Endometrium (tissue), 2 donors: Measurements from ENCODE around the gene SUSD5.

Experiments used
- FAIRE-seq: peaks from 2 replicates; lab custom pipeline; 2012; peaks lifted over from hg19 to GRCh38; lab: Jason Lieb, UNC
- donor health status: control.
- donor health status: control.

Gene SUSD5

GRCh38 chr3:33218446-33219174 is at the start of gene SUSD5:
SUSD5 (minus strand) TSS chr3:33218810; CDS start chr3:33218797, 13 bp downstream.
- FAIRE-seq = no peak

GRCh38 chr3:33260104-33260503 is 41.5 kb upstream of the SUSD5 start:
- FAIRE-seq = no peak

GRCh38 chr3:33256249-33256648 is 37.6 kb upstream of the SUSD5 start:
- no peak for FAIRE-seq

GRCh38 chr3:33250712-33251111 is 32.1 kb upstream of the SUSD5 start:
- no peak for FAIRE-seq

- FAIRE-seq = no peak
Measured at GRCh38 chr3:33246786-33247185, 28.2 kb upstream of the SUSD5 start.

GRCh38 chr3:33240261-33240660 is 21.7 kb upstream of the SUSD5 start:
- FAIRE-seq = no peak

GRCh38 chr3:33238923-33239322 is 20.3 kb upstream of the SUSD5 start:
- FAIRE-seq = no peak

GRCh38 chr3:33237439-33237838 is 18.8 kb upstream of the SUSD5 start:
- FAIRE-seq = no peak

GRCh38 chr3:33236005-33236404 is 17.4 kb upstream of the SUSD5 start:
- no peak for FAIRE-seq

- no peak for FAIRE-seq
Measured at GRCh38 chr3:33233884-33234283, 15.3 kb upstream of the SUSD5 start.

GRCh38 chr3:33231756-33232465 is 13.3 kb upstream of the SUSD5 start:
- FAIRE-seq = no peak

- no peak for FAIRE-seq
Measured at GRCh38 chr3:33229947-33230346, 11.3 kb upstream of the SUSD5 start.

GRCh38 chr3:33229066-33229465 is 10.5 kb upstream of the SUSD5 start:
- FAIRE-seq = no peak

- FAIRE-seq = no peak
Measured at GRCh38 chr3:33221241-33221640, 2.6 kb upstream of the SUSD5 start.

GRCh38 chr3:33219175-33219487 is 521 bp upstream of the SUSD5 start:
- FAIRE-seq = no peak

GRCh38 chr3:33217866-33218445 is 654 bp downstream of the SUSD5 start:
- no peak for FAIRE-seq

GRCh38 chr3:33215739-33216138 is 2.9 kb downstream of the SUSD5 start:
- FAIRE-seq = no peak

- no peak for FAIRE-seq
Measured at GRCh38 chr3:33212406-33212805, 6.2 kb downstream of the SUSD5 start.

- no peak for FAIRE-seq
Measured at GRCh38 chr3:33211444-33211843, 7.2 kb downstream of the SUSD5 start.

GRCh38 chr3:33209357-33209756 is 9.3 kb downstream of the SUSD5 start:
- no peak for FAIRE-seq

GRCh38 chr3:33202711-33203457 is 15.7 kb downstream of the SUSD5 start:
- no peak for FAIRE-seq

GRCh38 chr3:33201195-33201594 is 17.4 kb downstream of the SUSD5 start:
- no peak for FAIRE-seq

GRCh38 chr3:33196538-33196937 is 22.1 kb downstream of the SUSD5 start:
- no peak for FAIRE-seq
